Gastrocnemius medialis (tissue), 4 donors: ENCODE results near the gene NUBP2. TPM values are rescaled to one million over a fixed set of nuclear protein-coding genes. Genes with fewer than 3 reads are reported as not detected.

ENCODE experiments used
- ATAC-seq, 2 donors: fragments of 150-250 bp; one replicate each; pipeline ENCODE4 v1.9.1; 2016
- DNase-seq, 2 donors: peaks; one replicate each; pipeline ENCODE4 v3.0.0-alpha.2; 2019
- H3K27ac ChIP-seq, 4 donors: fragments of 200-600 bp; sonication (generic); 1 replicate in 1 of 4; 2 replicates in 3 of 4; pipeline ENCODE4 v1.5.1; 2016 to 2018; ENCODE audit warnings: mild to moderate bottlenecking in 2 of 4, moderate library complexity in 1 of 4
- H3K27me3 ChIP-seq, 3 donors: fragments of 200-600 bp; sonication (generic) in 2 of 3; 1 replicate in 1 of 3; 2 replicates in 2 of 3; pipeline versions ENCODE4 v1.5.1 to v1.6.0; 2016 to 2019; ENCODE audit warnings: mild to moderate bottlenecking in 1 of 3, moderate library complexity in 1 of 3
- H3K36me3 ChIP-seq, 2 donors: fragments of 200-600 bp; sonication (generic) in 1 of 2; one replicate each; pipeline ENCODE4 v1.5.1; 2017 to 2018
- H3K4me1 ChIP-seq, 2 donors: fragments of 200-600 bp; sonication (generic) in 1 of 2; one replicate each; pipeline ENCODE4 v1.5.1; 2016 to 2017; ENCODE audit warnings: mild to moderate bottlenecking in 2 of 2
- H3K4me3 ChIP-seq, 4 donors: fragments of 200-600 bp; sonication (generic) in 3 of 4; 1 replicate in 1 of 4; 2 replicates in 3 of 4; pipeline ENCODE4 v1.5.1; 2016 to 2019; ENCODE audit warnings: mild to moderate bottlenecking in 2 of 4
- H3K9me3 ChIP-seq, 3 donors: fragments of 200-600 bp; sonication (generic) in 2 of 3; 1 replicate in 1 of 3; 2 replicates in 2 of 3; pipeline ENCODE4 v1.5.1; 2016 to 2019
- POLR2A ChIP-seq, 2 donors: fragments of 450-650 bp; IDR thresholded peaks; one replicate each; pipeline ENCODE4 v1.6.1; 2017; ENCODE audit warnings: antibody characterized with exemption in 2 of 2, mild to moderate bottlenecking in 2 of 2, moderate library complexity in 2 of 2
- in situ Hi-C, 4 donors: fragments of 200-750 bp; cut with MboI; loops; one replicate each; pipeline versions ENCODE4 v1.15.0 to v1.8.0; 2017; ENCODE audit warnings: low sequenced_read_pairs in 4 of 4
- intact Hi-C: fragments of 100-400 bp; cut with DNase I; formaldehyde crosslinking; loops from one replicate; pipeline ENCODE4 v1.15.1; 2023; ENCODE audit warnings: low total_unique reads
- total RNA-seq, 4 donors: library from RNA; depleted of rRNA; stranded (reverse); fragments of >200 nt; gene quantifications; one replicate each; pipeline versions ENCODE4 v1.1.0 to v1.2.3, GENCODE V29; 2016
- TF ChIP-seq, protein P1 (sequence below), 5 experiments: fragments of 450-650 bp in 3 of 5; fragments of 200-600 bp in 2 of 5; sonication (generic) in 2 of 5; IDR thresholded peaks in 4 of 5; conservative IDR thresholded peaks in 1 of 5; 1 replicate in 4 of 5; 2 replicates in 1 of 5; pipeline ENCODE4 v1.5.1; 2016 to 2019; ENCODE audit warnings: antibody characterized with exemption in 5 of 5, mild to moderate bottlenecking in 3 of 5, moderate library complexity in 3 of 5

The NUBP2 gene
- total RNA-seq, 4 donors from 2014 or later: 77.3 to 163 (median 80.7) TPM

DNA sequence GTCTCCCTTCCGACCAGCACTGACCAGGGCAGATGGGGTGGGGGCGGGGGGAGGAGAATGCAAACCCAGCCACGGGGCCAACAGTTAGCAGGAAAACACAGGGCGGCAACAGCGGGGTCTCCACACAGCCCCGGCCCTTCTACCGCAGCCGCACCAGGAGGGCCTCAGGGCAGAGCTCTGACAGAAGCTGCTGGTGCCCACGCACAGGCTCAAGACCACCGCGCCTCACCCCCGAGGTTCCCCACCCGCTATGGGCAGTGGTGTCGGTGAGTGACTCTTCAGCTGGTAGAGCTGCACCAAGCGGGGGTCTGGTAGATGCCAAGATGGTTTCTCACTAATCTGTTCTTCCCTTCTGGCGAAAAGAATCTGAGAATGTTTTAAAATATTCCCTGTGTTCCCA is 27.8 kb downstream of the NUBP2 start:
- Histone ChIP-seq H3K27ac (no peak overlapping the region), H3K9me3 (no peaks in the 10 kb centered on the region), H3K4me3 (no peak overlapping the region), H3K4me1 (no peaks in the 10 kb centered on the region), H3K36me3 (peaks cover 0 to 23% of the 10 kb centered on the region in 2 donors), H3K27me3 (no peaks in the 10 kb centered on the region)
- TF ChIP-seq, protein P1, sequence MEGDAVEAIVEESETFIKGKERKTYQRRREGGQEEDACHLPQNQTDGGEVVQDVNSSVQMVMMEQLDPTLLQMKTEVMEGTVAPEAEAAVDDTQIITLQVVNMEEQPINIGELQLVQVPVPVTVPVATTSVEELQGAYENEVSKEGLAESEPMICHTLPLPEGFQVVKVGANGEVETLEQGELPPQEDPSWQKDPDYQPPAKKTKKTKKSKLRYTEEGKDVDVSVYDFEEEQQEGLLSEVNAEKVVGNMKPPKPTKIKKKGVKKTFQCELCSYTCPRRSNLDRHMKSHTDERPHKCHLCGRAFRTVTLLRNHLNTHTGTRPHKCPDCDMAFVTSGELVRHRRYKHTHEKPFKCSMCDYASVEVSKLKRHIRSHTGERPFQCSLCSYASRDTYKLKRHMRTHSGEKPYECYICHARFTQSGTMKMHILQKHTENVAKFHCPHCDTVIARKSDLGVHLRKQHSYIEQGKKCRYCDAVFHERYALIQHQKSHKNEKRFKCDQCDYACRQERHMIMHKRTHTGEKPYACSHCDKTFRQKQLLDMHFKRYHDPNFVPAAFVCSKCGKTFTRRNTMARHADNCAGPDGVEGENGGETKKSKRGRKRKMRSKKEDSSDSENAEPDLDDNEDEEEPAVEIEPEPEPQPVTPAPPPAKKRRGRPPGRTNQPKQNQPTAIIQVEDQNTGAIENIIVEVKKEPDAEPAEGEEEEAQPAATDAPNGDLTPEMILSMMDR (IDR thresholded peaks at IDR 0.05 in 4 of 5, conservative IDR thresholded peaks at IDR 0.05 in 1 of 5): no peak
- TF ChIP-seq POLR2A (IDR thresholded peaks at IDR 0.05): no peak
- no peak for DNase-seq
- no peak for ATAC-seq
- in situ Hi-C loops (no loop called here), intact Hi-C loops (no loop called here)

DNA sequence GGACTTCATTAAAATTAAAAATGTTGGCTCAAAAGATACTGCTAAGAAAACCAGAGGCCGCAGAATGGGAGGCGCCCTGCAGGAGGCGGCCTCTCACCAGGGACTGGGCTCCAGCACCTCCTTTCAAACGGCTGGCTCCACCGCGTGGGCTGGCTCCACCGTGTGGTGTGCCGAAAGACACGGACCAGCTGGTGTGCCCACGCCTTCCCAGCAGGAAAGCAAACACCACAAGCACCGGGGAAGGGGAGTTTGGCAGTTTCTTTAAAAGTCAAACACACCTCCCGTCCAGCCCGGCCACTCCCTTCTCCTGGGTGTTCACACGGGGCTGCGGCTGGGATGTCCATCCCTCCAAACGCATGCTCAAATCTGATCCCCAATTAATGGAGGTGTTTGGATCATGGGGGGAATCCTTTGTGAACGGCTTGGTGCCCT is 30.0 kb downstream of the NUBP2 start:
- ATAC-seq (peak in 1 of 2 donors; percentile 40), DNase-seq (peak in 1 of 2 donors; percentile 39)
- Histone ChIP-seq H3K36me3 (peaks cover 0 to 35% of the 10 kb centered on the region in 2 donors), H3K4me1 (no peaks in the 10 kb centered on the region), H3K27me3 (no peaks in the 10 kb centered on the region), H3K4me3 (no peak overlapping the region), H3K27ac (no peak overlapping the region), H3K9me3 (no peaks in the 10 kb centered on the region)
- in situ Hi-C loops: no loop called here
- intact Hi-C loops: no loop called here
- TF ChIP-seq, protein P1 (IDR thresholded peaks at IDR 0.05 in 4 of 5, conservative IDR thresholded peaks at IDR 0.05 in 1 of 5): peak in 2 of 5 experiments; percentile 26 to 33
- no peak for TF ChIP-seq POLR2A (IDR thresholded peaks at IDR 0.05)

DNA sequence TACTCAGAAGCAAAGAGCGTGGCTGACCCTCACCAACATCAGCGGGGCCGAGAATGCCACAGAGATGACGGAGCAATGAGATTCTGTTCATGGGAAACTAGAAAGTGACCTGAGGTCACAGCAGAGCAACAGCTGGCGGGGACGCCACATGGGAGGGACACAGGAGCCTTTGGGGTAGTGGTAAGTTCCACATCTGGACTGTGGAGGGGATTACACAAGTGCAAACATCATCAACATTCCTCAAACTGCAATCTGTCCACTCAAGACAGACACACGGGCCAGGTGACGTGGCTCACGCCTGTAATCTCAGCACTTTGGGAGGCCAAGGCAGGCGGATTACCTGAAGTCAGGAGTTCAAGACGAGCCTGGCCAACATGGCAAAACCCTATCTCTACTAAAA is 32.7 kb downstream of the NUBP2 start:
- peaks cover 0 to 38% of the 10 kb centered on the region in 2 donors for H3K36me3 ChIP-seq
- in situ Hi-C loops (no loop called here), intact Hi-C loops (no loop called here)
- DNase-seq: peak in 1 of 2 donors; percentile 40
- peak overlapping the region in 1 of 4 donors; percentile 36 for H3K27ac ChIP-seq
- H3K4me1 ChIP-seq: no peaks in the 10 kb centered on the region
- ATAC-seq: peak in 1 of 2 donors; percentile 64
- H3K4me3 ChIP-seq: no peak overlapping the region
- no peaks in the 10 kb centered on the region for H3K27me3 ChIP-seq
- no peaks in the 10 kb centered on the region for H3K9me3 ChIP-seq
- TF ChIP-seq POLR2A (IDR thresholded peaks at IDR 0.05): no peak
- TF ChIP-seq, protein P1 (IDR thresholded peaks at IDR 0.05 in 4 of 5, conservative IDR thresholded peaks at IDR 0.05 in 1 of 5): no peak

DNA sequence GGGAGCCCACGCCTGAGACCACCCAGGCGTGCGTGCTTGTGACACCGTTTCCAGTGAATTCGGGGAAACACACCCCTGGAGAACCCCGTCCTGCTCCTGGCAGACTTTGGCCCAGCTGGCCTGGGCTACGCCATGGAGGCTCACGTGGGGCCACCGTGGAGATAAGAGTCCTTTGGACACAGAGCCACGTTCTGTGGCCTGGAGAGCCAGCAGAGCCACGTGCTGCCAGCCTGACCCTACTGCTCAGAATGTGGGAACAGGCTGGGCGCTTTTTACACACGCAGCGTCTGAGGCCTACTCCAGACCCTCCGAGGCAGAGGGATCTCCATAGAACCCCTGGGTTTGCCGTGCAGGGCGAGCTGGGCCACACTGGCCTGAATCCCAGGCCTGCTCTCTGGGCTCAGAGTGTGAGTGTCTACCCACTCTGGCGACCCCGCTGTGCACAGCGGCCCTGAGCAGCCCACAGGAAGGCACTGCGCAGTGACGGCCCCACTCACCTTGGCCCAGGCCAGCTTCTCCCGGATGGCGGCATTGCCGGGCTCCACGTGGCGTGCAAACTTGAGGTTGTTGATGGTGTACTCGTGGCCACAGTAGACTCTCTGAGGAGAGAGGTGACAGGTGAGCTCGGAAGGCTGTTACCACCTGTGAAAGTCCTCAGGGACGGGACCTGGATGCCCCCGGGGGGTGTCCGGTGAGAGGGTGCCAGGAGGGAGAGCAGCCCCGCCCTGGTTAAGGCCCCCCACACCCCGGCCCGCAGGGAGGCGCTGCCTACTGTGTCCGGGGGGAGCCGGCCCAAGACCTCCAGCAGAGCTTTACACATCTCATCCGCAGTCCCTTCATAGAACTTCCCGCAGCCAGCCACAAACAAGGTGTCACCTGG is 33.9 kb downstream of the NUBP2 start:
- Histone ChIP-seq H3K4me1 (no peaks in the 10 kb centered on the region), H3K9me3 (no peaks in the 10 kb centered on the region), H3K36me3 (peaks cover 0 to 48% of the 10 kb centered on the region in 2 donors), H3K4me3 (no peak overlapping the region), H3K27me3 (no peaks in the 10 kb centered on the region), H3K27ac (peak overlapping the region in 1 of 4 donors; percentile 36)
- DNase-seq (no peak), ATAC-seq (no peak)
- in situ Hi-C loops (no loop called here), intact Hi-C loops (no loop called here)
- no peak for TF ChIP-seq POLR2A (IDR thresholded peaks at IDR 0.05)

DNA sequence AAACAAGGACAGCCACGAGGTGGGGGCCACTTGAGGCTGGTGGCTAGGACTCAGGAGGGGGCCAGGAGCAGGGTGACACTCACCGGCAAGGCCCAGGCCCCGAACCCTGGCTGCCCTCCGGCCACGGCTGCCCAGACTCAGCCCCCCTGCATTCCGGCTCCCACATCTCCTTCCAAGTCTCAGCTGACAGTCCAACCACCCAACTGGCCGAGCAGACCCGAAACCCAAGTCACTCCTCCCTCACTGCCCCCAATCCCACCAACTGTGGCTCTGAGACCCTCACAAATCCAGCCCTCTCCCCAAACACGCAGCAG is 34.5 kb downstream of the NUBP2 start:
- TF ChIP-seq POLR2A (IDR thresholded peaks at IDR 0.05): no peak
- TF ChIP-seq, protein P1 (IDR thresholded peaks at IDR 0.05 in 4 of 5, conservative IDR thresholded peaks at IDR 0.05 in 1 of 5): no peak
- Histone ChIP-seq H3K4me1 (no peaks in the 10 kb centered on the region), H3K36me3 (peaks cover 0 to 52% of the 10 kb centered on the region in 2 donors), H3K9me3 (no peaks in the 10 kb centered on the region), H3K4me3 (no peak overlapping the region), H3K27me3 (no peaks in the 10 kb centered on the region), H3K27ac (no peak overlapping the region)
- in situ Hi-C loops (no loop called here), intact Hi-C loops (no loop called here)
- no peak for DNase-seq
- ATAC-seq: no peak
